Activated CD8-positive, alpha-beta memory T cell treated with anti-CD3 and anti-CD28 coated beads for 36 hours (primary cell): ENCODE measurements around the gene IFNA4. TPM values are rescaled to one million over a fixed set of nuclear protein-coding genes. Genes with fewer than 3 reads are reported as not detected.
"Not testable (repeated sequence)": the region's sequence is repeated elsewhere in the genome, so short reads cannot be mapped to it uniquely, and the experiment has no call there.

ENCODE experiments used
- CTCF ChIA-PET: fragments of 350-600 bp; sonication (Branson Sonifier 250); formaldehyde crosslinking; loops from one replicate; lab custom pipeline; 2021; ENCODE audit warnings: antibody characterized with exemption; lab: Charles Lee
- POLR2A ChIA-PET: fragments of 350-600 bp; sonication (Branson Sonifier 250); formaldehyde crosslinking; loops from one replicate; lab custom pipeline; 2021; ENCODE audit warnings: antibody characterized with exemption; lab: Charles Lee
- total RNA-seq, 2 experiments: library from RNA; stranded (reverse); gene quantifications; one replicate each; pipeline ENCODE4 v1.2.3, GENCODE V29; 2021

Gene IFNA4
- total RNA-seq, 2 experiments from 2014 or later, result not detected

GRCh38 chr9:21172156-21172555 is 15.2 kb downstream of the IFNA4 start:
- CTCF ChIA-PET, result no interaction called here

GRCh38 chr9:21171351-21171750 is 16.0 kb downstream of the IFNA4 start:
- ChIA-PET POLR2A (no interaction called here), CTCF (no interaction called here)

More at GRCh38 chr9:21172156-21172555, 15.2 kb downstream of the IFNA4 start:
- POLR2A ChIA-PET, result no interaction called here

GRCh38 chr9:21166560-21166959 is 20.8 kb downstream of the IFNA4 start, which contains the start of gene IFNA21:
IFNA21 (minus strand) TSS chr9:21166660; CDS start chr9:21166612, 48 bp downstream.
- POLR2A ChIA-PET, CTCF ChIA-PET: not testable (repeated sequence)

GRCh38 chr9:21165516-21165915 is 21.9 kb downstream of the IFNA4 start:
- CTCF ChIA-PET, result no interaction called here
- POLR2A ChIA-PET, result no interaction called here

GRCh38 chr9:21160178-21160577 is 27.2 kb downstream of the IFNA4 start:
- POLR2A ChIA-PET, result no interaction called here
- CTCF ChIA-PET, result no interaction called here

GRCh38 chr9:21155501-21155900 is 31.9 kb downstream of the IFNA4 start:
- CTCF ChIA-PET, result no interaction called here
- POLR2A ChIA-PET, result no interaction called here

- POLR2A ChIA-PET, result no interaction called here
- CTCF ChIA-PET, result no interaction called here
Observed at GRCh38 chr9:21154018-21154608, 33.3 kb downstream of the IFNA4 start.

- POLR2A ChIA-PET, result no interaction called here
Observed at GRCh38 chr9:21153336-21154017, 33.9 kb downstream of the IFNA4 start.

GRCh38 chr9:21144603-21145002 is 42.8 kb downstream of the IFNA4 start:
- CTCF ChIA-PET, result no interaction called here
- POLR2A ChIA-PET, result no interaction called here

More at GRCh38 chr9:21153336-21154017, 33.9 kb downstream of the IFNA4 start:
- CTCF ChIA-PET, result no interaction called here

- CTCF ChIA-PET, result no interaction called here
Observed at GRCh38 chr9:21141427-21141882, 45.9 kb downstream of the IFNA4 start, which contains the start of gene IFNW1. IFNW1 (minus strand) TSS chr9:21141832; CDS start chr9:21141570, 262 bp downstream.

GRCh38 chr9:21137020-21137419 is 50.4 kb downstream of the IFNA4 start:
- CTCF ChIA-PET, result no interaction called here
- POLR2A ChIA-PET, result no interaction called here

More at GRCh38 chr9:21141427-21141882, 45.9 kb downstream of the IFNA4 start, which contains the start of gene IFNW1:
- POLR2A ChIA-PET, result no interaction called here

Other genes with a start within 250 kb of the IFNA4 start
- gene HACD4, start 155.9 kb downstream of the IFNA4 start, total RNA-seq, result 1 to 10 TPM; 4.3 to 4.6 TPM
- gene IFNB1, start 109.6 kb downstream of the IFNA4 start, total RNA-seq, result under 1 TPM in 1 of 2 experiments, not detected in 1; 0.36 TPM
- gene IFNW1, start 45.8 kb downstream of the IFNA4 start, total RNA-seq, result not detected
- not detected for gene IFNA21, start 20.9 kb downstream of the IFNA4 start, total RNA-seq
- gene IFNA7, start 14.6 kb upstream of the IFNA4 start, total RNA-seq, result not detected
- not detected for gene IFNA10, start 19.6 kb upstream of the IFNA4 start, total RNA-seq
- gene IFNA16, start 29.7 kb upstream of the IFNA4 start, total RNA-seq, result not detected
- not detected for gene IFNA17, start 40.6 kb upstream of the IFNA4 start, total RNA-seq
- gene IFNA14, start 52.4 kb upstream of the IFNA4 start, total RNA-seq, result not detected
- not detected for gene IFNA5, start 117.7 kb upstream of the IFNA4 start, total RNA-seq
- 10 to 100 TPM; 13.2 to 14.2 TPM for gene KLHL9, start 147.8 kb upstream of the IFNA4 start, total RNA-seq
- gene IFNA6, start 163.3 kb upstream of the IFNA4 start, total RNA-seq, result not detected
- gene IFNA13, start 180.5 kb upstream of the IFNA4 start, total RNA-seq, result not detected
- not detected for gene IFNA2, start 197.8 kb upstream of the IFNA4 start, total RNA-seq
- not detected for gene IFNA8, start 221.5 kb upstream of the IFNA4 start, total RNA-seq